PC-3 (cell line): Measurements from ENCODE around the gene SHISA6. TPM values are rescaled to one million over a fixed set of nuclear protein-coding genes. Genes with fewer than 3 reads are reported as not detected.

Experiments
- ATAC-seq: fragments of 200-7000 bp; cut with Tn5 transposase; 2 replicates; pipeline ENCODE4 v1.9.1; 2020; ENCODE audit warnings: mild to moderate bottlenecking, moderate library complexity
- Bru-seq: library from RNA; stranded (reverse); fragments of 400-500 nt; gene quantifications from one replicate; lab custom pipeline; 2021; lab: Mats Ljungman, UMichigan
- BruChase-seq, 2 experiments: library from RNA; stranded (reverse); fragments of 400-500 nt; gene quantifications; one replicate each; lab custom pipeline; 2021; lab: Mats Ljungman, UMichigan
- BruUV-seq: library from RNA; stranded (reverse); fragments of 400-500 nt; replicated peaks from 2 replicates; lab custom pipeline; 2021; lab: Mats Ljungman, UMichigan
- CTCF ChIA-PET: fragments of 300-600 bp; sonication (Branson Sonifier 250); formaldehyde crosslinking; loops from one replicate; lab custom pipeline; 2022; ENCODE audit warnings: antibody characterized with exemption; lab: Charles Lee
- POLR2A ChIA-PET: fragments of 300-600 bp; sonication (Branson Sonifier 250); formaldehyde crosslinking; loops from one replicate; lab custom pipeline; 2022; ENCODE audit warnings: antibody characterized with exemption; ENCODE audit not compliant: unreplicated experiment; lab: Charles Lee
- DNase-seq: peaks from one replicate; pipeline ENCODE4 v3.0.0-alpha.2; 2015
- H2AFZ ChIP-seq: fragments of 300-600 bp; sonication (generic); 2 replicates; pipeline ENCODE4 v1.6.0; 2016; ENCODE audit warnings: antibody characterized with exemption, low read length
- H3F3A ChIP-seq: fragments of 300-600 bp; sonication (generic); one replicate; pipeline ENCODE4 v1.6.0; 2017; ENCODE audit warnings: antibody characterized with exemption, low read length, control low read depth, mild to moderate bottlenecking; ENCODE audit not compliant: unreplicated experiment
- H3K27ac ChIP-seq: fragments of 300-600 bp; sonication (generic); 2 replicates; pipeline ENCODE4 v1.5.1; 2016; ENCODE audit warnings: mild to moderate bottlenecking, low read length
- H3K27me3 ChIP-seq: fragments of 300-600 bp; sonication (generic); 2 replicates; pipeline ENCODE4 v1.6.1; 2016; ENCODE audit warnings: low read length, mixed read lengths
- H3K36me3 ChIP-seq: fragments of 300-600 bp; sonication (generic); 2 replicates; pipeline ENCODE4 v1.6.1; 2016; ENCODE audit warnings: low read depth, mixed run types, low read length, mixed read lengths
- H3K4me1 ChIP-seq: fragments of 300-600 bp; sonication (generic); 2 replicates; pipeline ENCODE4 v1.5.1; 2016; ENCODE audit warnings: low read length; ENCODE audit not compliant: insufficient read depth
- H3K4me2 ChIP-seq: fragments of 300-600 bp; sonication (generic); 2 replicates; pipeline ENCODE4 v1.6.0; 2016; ENCODE audit warnings: low read length
- H3K4me3 ChIP-seq: fragments of 300-600 bp; sonication (generic); 2 replicates; pipeline ENCODE4 v1.5.1; 2016; ENCODE audit warnings: mild to moderate bottlenecking, low read length, mixed read lengths
- H3K79me2 ChIP-seq: fragments of 300-600 bp; sonication (generic); 2 replicates; pipeline ENCODE4 v1.6.1; 2017; ENCODE audit warnings: low read length, mixed read lengths
- H3K9ac ChIP-seq: fragments of 300-600 bp; sonication (generic); 2 replicates; pipeline ENCODE4 v1.6.0; 2016; ENCODE audit warnings: mild to moderate bottlenecking, low read length
- H3K9me2 ChIP-seq: fragments of 300-600 bp; sonication (generic); replicated peaks from 2 replicates; pipeline ENCODE4 v1.6.1; 2016; ENCODE audit warnings: mixed run types, low read length, mixed read lengths
- H3K9me3 ChIP-seq: fragments of 300-600 bp; sonication (generic); 2 replicates; pipeline ENCODE4 v1.6.1; 2016; ENCODE audit warnings: low read length, mixed read lengths
- H4K20me1 ChIP-seq: fragments of 300-600 bp; sonication (generic); 2 replicates; pipeline ENCODE4 v1.6.1; 2016; ENCODE audit warnings: low read length, mixed read lengths
- EZH2 ChIP-seq: fragments of 300-600 bp; sonication (generic); IDR thresholded peaks from one replicate; pipeline ENCODE4 v1.6.1; 2017; ENCODE audit warnings: antibody characterized with exemption, mild to moderate bottlenecking, low read length; ENCODE audit not compliant: unreplicated experiment
- EZH2phosphoT487 ChIP-seq: fragments of 300-600 bp; sonication (generic); IDR thresholded peaks from 2 replicates; pipeline ENCODE4 v1.6.1; 2018; ENCODE audit warnings: mild to moderate bottlenecking, antibody characterized with exemption, low read length, borderline replicate concordance
- intact Hi-C: fragments of 100-400 bp; cut with micrococcal nuclease; formaldehyde crosslinking; loops from 2 replicates; pipeline ENCODE4 v1.9.0; 2023
- long read RNA-seq: library from polyadenylated mRNA; unstranded; transcript quantifications from one replicate; pipeline ENCODE4 v2.0.0, GENCODE V29; 2021; ENCODE audit not compliant: unreplicated experiment
- total RNA-seq: library from RNA; depleted of rRNA; stranded (reverse); fragments of >200 nt; gene quantifications from 2 replicates; pipeline ENCODE4 v1.2.3, GENCODE V29; 2014; rRNA removed
- TF ChIP-seq, protein P1 (sequence below): fragments of 300-600 bp; sonication (generic); conservative IDR thresholded peaks from 2 replicates; pipeline ENCODE4 v1.5.1; 2017; ENCODE audit warnings: antibody characterized with exemption, low read depth, mild to moderate bottlenecking, low read length

SHISA6 gene
- total RNA-seq (not detected in 2 replicates), Bru-seq, nascent RNA (percentile 0 among the genes with signal in this experiment), BruChase-seq, experiment 1, labeled RNA remaining after a 6-hour chase (not detected), BruChase-seq, experiment 2, labeled RNA remaining after a 2-hour chase (percentile 0 among the genes with signal in this experiment)
- long read RNA-seq = 0 reads

DNA sequence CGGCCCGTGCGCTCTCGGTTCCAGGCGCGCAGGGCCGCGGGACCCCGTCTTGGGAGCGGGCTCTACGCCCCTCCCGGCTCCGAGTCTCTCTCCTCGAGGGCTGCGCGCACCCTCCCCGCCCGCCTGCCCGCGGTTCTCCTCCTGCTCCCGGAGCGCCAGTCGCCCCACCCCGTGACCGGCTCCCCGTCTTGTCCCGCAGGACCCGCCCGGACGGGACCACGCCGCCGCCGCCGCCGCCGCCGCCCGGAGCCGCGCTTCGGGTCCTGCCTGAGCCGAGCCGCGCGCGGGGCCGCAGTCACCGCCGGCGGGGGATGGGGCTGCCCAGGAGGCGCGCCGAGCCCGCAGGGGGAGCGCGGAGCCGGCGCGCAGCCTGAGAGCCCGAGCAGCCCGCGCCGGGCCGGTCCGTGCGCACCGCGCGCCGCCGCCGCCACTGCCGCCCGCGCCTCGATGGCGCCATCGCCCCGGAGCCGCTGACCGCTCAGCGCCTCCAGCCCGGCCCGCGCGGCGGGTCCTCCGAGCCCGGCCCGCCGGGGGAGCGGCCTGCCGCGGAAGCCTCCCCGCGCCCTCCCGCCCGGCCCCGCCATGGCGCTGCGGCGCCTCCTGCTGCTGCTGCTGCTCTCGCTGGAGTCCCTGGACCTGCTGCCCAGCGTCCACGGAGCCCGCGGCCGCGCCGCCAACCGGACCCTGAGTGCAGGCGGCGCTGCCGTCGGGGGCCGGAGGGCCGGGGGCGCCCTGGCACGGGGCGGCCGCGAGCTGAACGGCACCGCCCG lies at the start of gene SHISA6:
Gene SHISA6 (plus strand): TSS at position 373 of the 770 bp plus-strand sequence.
- H2AFZ ChIP-seq = no peak within 1 kb of the TSS
- H3K27ac ChIP-seq = no peak within 1 kb of the TSS
- H3K79me2 ChIP-seq = no peaks in the 10 kb centered on the region
- H3K9me3 ChIP-seq = no peaks in the 10 kb centered on the region
- no peak within 1 kb of the TSS for H3K9ac ChIP-seq
- no peaks in the 10 kb centered on the region for H3K27me3 ChIP-seq
- ATAC-seq = no peak
- CTCF ChIA-PET = no interaction called here
- POLR2A ChIA-PET = no interaction called here
- H4K20me1 ChIP-seq = no peaks in the 10 kb centered on the region
- intact Hi-C loops = no loop called here
- no peaks in the 10 kb centered on the region for H3K4me1 ChIP-seq
- DNase-seq = no peak
- no peaks in the 10 kb centered on the region for H3K36me3 ChIP-seq
- H3F3A ChIP-seq = no peaks in the 10 kb centered on the region
- no TSS peak for BruUV-seq
- TF ChIP-seq EZH2phosphoT487 (no peak), EZH2 (no peak)
- H3K9me2 ChIP-seq = no peaks in the 10 kb centered on the region
- no peak within 1 kb of the TSS for H3K4me3 ChIP-seq
- no peak within 1 kb of the TSS for H3K4me2 ChIP-seq

DNA sequence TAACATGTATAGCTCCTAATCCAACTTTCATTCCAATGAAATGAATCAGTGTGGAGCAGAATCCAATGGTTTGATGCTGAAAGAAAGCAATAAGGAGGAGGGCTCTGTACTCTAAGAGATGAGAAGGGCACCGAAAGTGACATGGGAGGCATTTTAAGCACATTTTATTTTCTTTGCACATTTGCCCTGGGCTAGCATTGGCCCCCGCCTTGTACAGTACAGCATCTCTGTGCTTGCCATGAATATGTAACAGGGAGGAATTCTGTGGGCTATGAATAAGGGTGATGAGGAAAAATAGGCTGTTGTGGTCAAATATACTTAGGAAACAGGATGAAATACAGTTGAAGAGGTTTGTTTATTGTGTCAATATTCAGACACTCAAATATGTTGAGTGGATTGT lies 45.2 kb upstream of the SHISA6 start:
- H3K9me2 ChIP-seq = no peaks in the 10 kb centered on the region
- H3K27ac ChIP-seq = no peak overlapping the region
- BruUV-seq = no TSS peak
- H3K27me3 ChIP-seq = no peaks in the 10 kb centered on the region
- H4K20me1 ChIP-seq = no peaks in the 10 kb centered on the region
- no peak overlapping the region for H3K4me2 ChIP-seq
- H2AFZ ChIP-seq = no peak overlapping the region
- no peaks in the 10 kb centered on the region for H3K36me3 ChIP-seq
- no peak for DNase-seq
- CTCF ChIA-PET = no interaction called here
- no peaks in the 10 kb centered on the region for H3K79me2 ChIP-seq
- TF ChIP-seq, protein P1, sequence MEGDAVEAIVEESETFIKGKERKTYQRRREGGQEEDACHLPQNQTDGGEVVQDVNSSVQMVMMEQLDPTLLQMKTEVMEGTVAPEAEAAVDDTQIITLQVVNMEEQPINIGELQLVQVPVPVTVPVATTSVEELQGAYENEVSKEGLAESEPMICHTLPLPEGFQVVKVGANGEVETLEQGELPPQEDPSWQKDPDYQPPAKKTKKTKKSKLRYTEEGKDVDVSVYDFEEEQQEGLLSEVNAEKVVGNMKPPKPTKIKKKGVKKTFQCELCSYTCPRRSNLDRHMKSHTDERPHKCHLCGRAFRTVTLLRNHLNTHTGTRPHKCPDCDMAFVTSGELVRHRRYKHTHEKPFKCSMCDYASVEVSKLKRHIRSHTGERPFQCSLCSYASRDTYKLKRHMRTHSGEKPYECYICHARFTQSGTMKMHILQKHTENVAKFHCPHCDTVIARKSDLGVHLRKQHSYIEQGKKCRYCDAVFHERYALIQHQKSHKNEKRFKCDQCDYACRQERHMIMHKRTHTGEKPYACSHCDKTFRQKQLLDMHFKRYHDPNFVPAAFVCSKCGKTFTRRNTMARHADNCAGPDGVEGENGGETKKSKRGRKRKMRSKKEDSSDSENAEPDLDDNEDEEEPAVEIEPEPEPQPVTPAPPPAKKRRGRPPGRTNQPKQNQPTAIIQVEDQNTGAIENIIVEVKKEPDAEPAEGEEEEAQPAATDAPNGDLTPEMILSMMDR = no peak
- TF ChIP-seq EZH2phosphoT487 = no peak
- no peak for TF ChIP-seq EZH2
- no peak overlapping the region for H3K4me3 ChIP-seq
- no peak for ATAC-seq
- no peaks in the 10 kb centered on the region for H3F3A ChIP-seq
- H3K9ac ChIP-seq = no peak overlapping the region
- intact Hi-C loops = no loop called here
- no peaks in the 10 kb centered on the region for H3K9me3 ChIP-seq
- no peaks in the 10 kb centered on the region for H3K4me1 ChIP-seq
- POLR2A ChIA-PET = no interaction called here

- no peak for DNase-seq
- no peaks in the 10 kb centered on the region for H3K27me3 ChIP-seq
- H3K4me3 ChIP-seq = no peak overlapping the region
- TF ChIP-seq, protein P1 = no peak
- TF ChIP-seq EZH2phosphoT487 (no peak), EZH2 (no peak)
- no peaks in the 10 kb centered on the region for H3K79me2 ChIP-seq
- no peaks in the 10 kb centered on the region for H3K9me3 ChIP-seq
- ATAC-seq = no peak
- H3K4me1 ChIP-seq = no peaks in the 10 kb centered on the region
- H2AFZ ChIP-seq = no peak overlapping the region
- no peaks in the 10 kb centered on the region for H3F3A ChIP-seq
- H3K4me2 ChIP-seq = no peak overlapping the region
- intact Hi-C loops = no loop called here
- ChIA-PET POLR2A (no interaction called here), CTCF (no interaction called here)
- H3K27ac ChIP-seq = no peak overlapping the region
- H3K9ac ChIP-seq = no peak overlapping the region
- no peaks in the 10 kb centered on the region for H3K9me2 ChIP-seq
- no TSS peak for BruUV-seq
- no peaks in the 10 kb centered on the region for H4K20me1 ChIP-seq
- H3K36me3 ChIP-seq = no peaks in the 10 kb centered on the region
Observed at GRCh38 chr17:11204991-11205390, 36.0 kb upstream of the SHISA6 start.
